Prostate gland (tissue), 2 donors: ENCODE data around the gene HS1BP3.

ENCODE experiments used
- CTCF ChIP-seq, 4 experiments: fragments of 200-600 bp in 2 of 4; fragments of 450-650 bp in 2 of 4; sonication (generic) in 2 of 4; IDR thresholded peaks; 1 replicate in 3 of 4; 2 replicates in 1 of 4; pipeline ENCODE4 v1.5.1; 2016 to 2019; ENCODE audit warnings: antibody characterized with exemption in 4 of 4, mild to moderate bottlenecking in 2 of 4, moderate library complexity in 2 of 4
- POLR2A ChIP-seq: fragments of 450-650 bp; IDR thresholded peaks from one replicate; pipeline ENCODE4 v1.6.1; 2016; ENCODE audit warnings: antibody characterized with exemption, mild to moderate bottlenecking

DNA sequence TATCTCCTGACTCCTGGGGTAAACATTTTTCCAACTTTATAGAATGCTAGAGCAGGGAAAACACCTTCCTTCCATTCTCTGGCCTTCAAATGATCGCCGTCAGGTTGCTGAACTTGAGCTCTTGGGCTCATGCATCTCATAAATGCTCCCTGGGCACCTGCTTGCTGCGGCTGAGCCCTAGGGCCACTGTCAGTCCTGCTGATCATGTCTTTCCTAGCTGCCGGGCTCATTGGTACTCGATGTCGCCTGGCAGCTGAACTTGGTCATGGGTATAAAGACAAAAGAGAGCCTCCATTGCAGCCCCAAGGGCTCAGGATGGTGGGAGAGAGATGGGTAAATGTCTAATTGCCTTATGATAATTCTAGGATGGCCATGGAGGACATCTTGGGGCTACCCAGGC lies 80.6 kb downstream of the HS1BP3 start:
- no peak for TF ChIP-seq CTCF (IDR thresholded peaks at IDR 0.05)
- TF ChIP-seq POLR2A: no peak
